Left lobe of liver (tissue), 2 donors: ENCODE results near the gene SHISAL1. TPM values are rescaled to one million over a fixed set of nuclear protein-coding genes. Genes with fewer than 3 reads are reported as not detected.
"Not testable (repeated sequence)": the region's sequence is repeated elsewhere in the genome, so short reads cannot be mapped to it uniquely, and the experiment has no call there.

Experiments
- ATAC-seq: fragments of 200-7000 bp; cut with Tn5 transposase; one replicate; pipeline ENCODE4 v1.9.1; 2020; ENCODE audit warnings: mild to moderate bottlenecking, moderate library complexity
- DNase-seq: peaks from one replicate; pipeline ENCODE4 v3.0.0-alpha.2; 2020; ENCODE audit warnings: low spot score
- total RNA-seq: library from RNA; stranded (reverse); gene quantifications from one replicate; pipeline ENCODE4 v1.2.1, GENCODE V29; 2021
- donor health status: DM: no; HTN: no; CAD: no; lungs with moderate emphysema.
- donor health status: DM: no; HTN: yes; CAD: no.

SHISAL1 gene
- total RNA-seq, 1 donor from 2014 or later = 0.10 TPM

- DNase-seq (no peak), ATAC-seq (no peak)
Observed at GRCh38 chr22:44305455-44305854, 7.3 kb downstream of the SHISAL1 start.

GRCh38 chr22:44304911-44305310 lies 7.8 kb downstream of the SHISAL1 start:
- ATAC-seq (no peak), DNase-seq (no peak)

GRCh38 chr22:44304354-44304753 lies 8.4 kb downstream of the SHISAL1 start:
- ATAC-seq (no peak), DNase-seq (no peak)

GRCh38 chr22:44302363-44302762 lies 10.4 kb downstream of the SHISAL1 start:
- not testable (repeated sequence) for ATAC-seq, DNase-seq

- DNase-seq (no peak), ATAC-seq (no peak)
Observed at GRCh38 chr22:44301039-44301438, 11.7 kb downstream of the SHISAL1 start.

GRCh38 chr22:44299124-44299523 lies 13.6 kb downstream of the SHISAL1 start:
- ATAC-seq (no peak), DNase-seq (no peak)

GRCh38 chr22:44298406-44299091 lies 14.2 kb downstream of the SHISAL1 start:
- ATAC-seq (no peak), DNase-seq (no peak)

GRCh38 chr22:44297470-44298061 lies 15.2 kb downstream of the SHISAL1 start:
- DNase-seq (no peak), ATAC-seq (no peak)

GRCh38 chr22:44295406-44295805 lies 17.3 kb downstream of the SHISAL1 start:
- DNase-seq = no peak
- no peak for ATAC-seq

GRCh38 chr22:44293876-44294275 lies 18.9 kb downstream of the SHISAL1 start:
- no peak for DNase-seq
- no peak for ATAC-seq

GRCh38 chr22:44293034-44293433 lies 19.7 kb downstream of the SHISAL1 start:
- no peak for DNase-seq
- ATAC-seq = no peak

GRCh38 chr22:44292521-44292920 lies 20.2 kb downstream of the SHISAL1 start:
- DNase-seq (no peak), ATAC-seq (no peak)

GRCh38 chr22:44291674-44292360 lies 20.9 kb downstream of the SHISAL1 start:
- ATAC-seq = no peak
- DNase-seq = no peak

GRCh38 chr22:44291265-44291664 lies 21.5 kb downstream of the SHISAL1 start:
- DNase-seq (no peak), ATAC-seq (no peak)

GRCh38 chr22:44289414-44290171 lies 23.2 kb downstream of the SHISAL1 start:
- ATAC-seq (peak; percentile 54), DNase-seq (no peak)

GRCh38 chr22:44288913-44289312 lies 23.8 kb downstream of the SHISAL1 start:
- peak; percentile 60 for ATAC-seq

GRCh38 chr22:44287741-44288140 lies 25.0 kb downstream of the SHISAL1 start:
- ATAC-seq (no peak), DNase-seq (no peak)

More at GRCh38 chr22:44288913-44289312, 23.8 kb downstream of the SHISAL1 start:
- DNase-seq = no peak

- ATAC-seq (no peak), DNase-seq (no peak)
Observed at GRCh38 chr22:44287121-44287693, 25.5 kb downstream of the SHISAL1 start.

- no peak for DNase-seq
- no peak for ATAC-seq
Observed at GRCh38 chr22:44286646-44287045, 26.1 kb downstream of the SHISAL1 start.

- DNase-seq (no peak), ATAC-seq (no peak)
Observed at GRCh38 chr22:44284711-44285110, 28.0 kb downstream of the SHISAL1 start.
